Prostate gland (tissue), 2 donors: Measurements from ENCODE around the gene POU2F1.

Source experiments
- POLR2AphosphoS5 ChIP-seq: sonication (generic); formaldehyde crosslinking; IDR thresholded peaks from one replicate; pipeline ENCODE4 v1.6.1; 2017; ENCODE audit warnings: antibody characterized with exemption
- TF ChIP-seq, protein P1 (sequence below), 4 experiments: fragments of 200-600 bp in 2 of 4; fragments of 450-650 bp in 2 of 4; sonication (generic) in 2 of 4; IDR thresholded peaks; 1 replicate in 3 of 4; 2 replicates in 1 of 4; pipeline ENCODE4 v1.5.1; 2016 to 2019; ENCODE audit warnings: antibody characterized with exemption in 4 of 4, mild to moderate bottlenecking in 2 of 4, moderate library complexity in 2 of 4

GRCh38 chr1:167274061-167274460 is 53.4 kb downstream of the POU2F1 start:
- TF ChIP-seq POLR2AphosphoS5 = no peak
- TF ChIP-seq, protein P1, sequence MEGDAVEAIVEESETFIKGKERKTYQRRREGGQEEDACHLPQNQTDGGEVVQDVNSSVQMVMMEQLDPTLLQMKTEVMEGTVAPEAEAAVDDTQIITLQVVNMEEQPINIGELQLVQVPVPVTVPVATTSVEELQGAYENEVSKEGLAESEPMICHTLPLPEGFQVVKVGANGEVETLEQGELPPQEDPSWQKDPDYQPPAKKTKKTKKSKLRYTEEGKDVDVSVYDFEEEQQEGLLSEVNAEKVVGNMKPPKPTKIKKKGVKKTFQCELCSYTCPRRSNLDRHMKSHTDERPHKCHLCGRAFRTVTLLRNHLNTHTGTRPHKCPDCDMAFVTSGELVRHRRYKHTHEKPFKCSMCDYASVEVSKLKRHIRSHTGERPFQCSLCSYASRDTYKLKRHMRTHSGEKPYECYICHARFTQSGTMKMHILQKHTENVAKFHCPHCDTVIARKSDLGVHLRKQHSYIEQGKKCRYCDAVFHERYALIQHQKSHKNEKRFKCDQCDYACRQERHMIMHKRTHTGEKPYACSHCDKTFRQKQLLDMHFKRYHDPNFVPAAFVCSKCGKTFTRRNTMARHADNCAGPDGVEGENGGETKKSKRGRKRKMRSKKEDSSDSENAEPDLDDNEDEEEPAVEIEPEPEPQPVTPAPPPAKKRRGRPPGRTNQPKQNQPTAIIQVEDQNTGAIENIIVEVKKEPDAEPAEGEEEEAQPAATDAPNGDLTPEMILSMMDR (IDR thresholded peaks at IDR 0.05) = no peak
